AG08395 (cell line): ENCODE results near the gene RNF213.

Source experiments
- DNase-seq: peaks from one replicate; pipeline ENCODE4 v3.0.0; 2012; ENCODE audit warnings: mixed read lengths, low spot score

RNF213 gene

GRCh38 chr17:80433916-80434666 is 173.4 kb downstream of the RNF213 start:
- DNase-seq: no peak

GRCh38 chr17:80437532-80437931 is 176.9 kb downstream of the RNF213 start:
- DNase-seq: no peak

- DNase-seq: no peak
These were observed 178.2 kb downstream of the RNF213 start for GRCh38 chr17:80438806-80439205.

GRCh38 chr17:80439499-80439898 is 178.8 kb downstream of the RNF213 start:
- DNase-seq: no peak

GRCh38 chr17:80441133-80441578 is 180.5 kb downstream of the RNF213 start:
- DNase-seq: peak; percentile 73

GRCh38 chr17:80441598-80442322 is 181.1 kb downstream of the RNF213 start:
- DNase-seq: no peak

GRCh38 chr17:80442323-80442659 is 181.6 kb downstream of the RNF213 start:
- no peak for DNase-seq

- DNase-seq: no peak
These were observed 182.1 kb downstream of the RNF213 start for GRCh38 chr17:80442764-80443163.

- DNase-seq: no peak
These were observed 182.8 kb downstream of the RNF213 start for GRCh38 chr17:80443498-80443897.

- DNase-seq: no peak
These were observed 183.4 kb downstream of the RNF213 start for GRCh38 chr17:80443916-80444643.

- no peak for DNase-seq
These were observed 184.0 kb downstream of the RNF213 start for GRCh38 chr17:80444644-80444979.

- no peak for DNase-seq
These were observed 184.5 kb downstream of the RNF213 start for GRCh38 chr17:80445007-80445725.

- DNase-seq: no peak
These were observed 185.1 kb downstream of the RNF213 start for GRCh38 chr17:80445726-80446110.

GRCh38 chr17:80446645-80447405 is 186.2 kb downstream of the RNF213 start:
- DNase-seq: peak; percentile 33

- DNase-seq: no peak
These were observed 187.1 kb downstream of the RNF213 start for GRCh38 chr17:80447790-80448189.
